Lower leg skin (tissue), 3 donors: ENCODE data around the gene PPP2R2B.

Experiments
- CTCF ChIP-seq, 3 donors: fragments of 450-650 bp; IDR thresholded peaks; one replicate each; pipeline ENCODE4 v1.5.1; 2016; ENCODE audit warnings: antibody characterized with exemption in 3 of 3, mild to moderate bottlenecking in 3 of 3, moderate library complexity in 2 of 3
- POLR2A ChIP-seq, 2 donors: fragments of 450-650 bp; IDR thresholded peaks; one replicate each; pipeline ENCODE4 v1.6.1; 2016 to 2017; ENCODE audit warnings: antibody characterized with exemption in 2 of 2, mild to moderate bottlenecking in 1 of 2, moderate library complexity in 1 of 2

- TF ChIP-seq CTCF (IDR thresholded peaks at IDR 0.05) (no peak), POLR2A (IDR thresholded peaks at IDR 0.05) (no peak)
Observed at GRCh38 chr5:146917931-146918330, 39.4 kb upstream of the PPP2R2B start.
